Measurements from ENCODE around the gene VSTM2A. TPM values are rescaled to one million over a fixed set of nuclear protein-coding genes. Genes with fewer than 3 reads are reported as not detected.

Gene VSTM2A
- total and polyA plus RNA-seq, 2 experiments from 2014 or later, result 0.28 TPM; not detected in 1

- H3K4me1 ChIP-seq (ENCODE audit: low read depth), result peaks cover 3% of the 10 kb centered on the region
- DNase-seq (ENCODE audit: low read depth in 1 of 2, low spot score in 1 of 2), result no peak
- H3K9me3 ChIP-seq (ENCODE audit: low read depth), result no peaks in the 10 kb centered on the region
- H3K27me3 ChIP-seq, result peaks cover 85% of the 10 kb centered on the region
- TF ChIP-seq CTCF (IDR thresholded peaks at IDR 0.05; ENCODE audit: low read depth, low read length), result no peak
- H3K27ac ChIP-seq, result no peak overlapping the region
- H3K4me3 ChIP-seq, result no peak overlapping the region
- H3K36me3 ChIP-seq, result no peaks in the 10 kb centered on the region
These were observed 2.5 kb downstream of the VSTM2A start for GRCh38 chr7:54544527-54545240.

- Histone ChIP-seq H3K4me3 (no peak overlapping the region), H3K36me3 (no peaks in the 10 kb centered on the region), H3K9me3 (ENCODE audit: low read depth) (no peaks in the 10 kb centered on the region), H3K27ac (no peak overlapping the region), H3K4me1 (ENCODE audit: low read depth) (peaks cover 3% of the 10 kb centered on the region), H3K27me3 (peaks cover 80% of the 10 kb centered on the region)
- no peak for DNase-seq (ENCODE audit: low read depth in 1 of 2, low spot score in 1 of 2)
- no peak for TF ChIP-seq CTCF (IDR thresholded peaks at IDR 0.05; ENCODE audit: low read depth, low read length)
These were observed 3.0 kb downstream of the VSTM2A start for GRCh38 chr7:54545241-54545563.

GRCh38 chr7:54546081-54546985 lies 4.2 kb downstream of the VSTM2A start:
- DNase-seq (ENCODE audit: low read depth in 1 of 2, low spot score in 1 of 2), result peak in 1 of 2 donors; percentile 66
- Histone ChIP-seq H3K4me3 (peak overlapping the region; percentile 30), H3K27me3 (peaks cover 68% of the 10 kb centered on the region)

GRCh38 chr7:54546986-54547314 lies 4.8 kb downstream of the VSTM2A start:
- no peaks in the 10 kb centered on the region for H3K9me3 ChIP-seq (ENCODE audit: low read depth)
- peak overlapping the region; percentile 30 for H3K4me3 ChIP-seq
- H3K27me3 ChIP-seq, result peaks cover 62% of the 10 kb centered on the region
- H3K27ac ChIP-seq, result no peak overlapping the region
- peaks cover 3% of the 10 kb centered on the region for H3K4me1 ChIP-seq (ENCODE audit: low read depth)
- no peaks in the 10 kb centered on the region for H3K36me3 ChIP-seq
- no peak for DNase-seq (ENCODE audit: low read depth in 1 of 2, low spot score in 1 of 2)
- TF ChIP-seq CTCF (IDR thresholded peaks at IDR 0.05; ENCODE audit: low read depth, low read length), result no peak

More at GRCh38 chr7:54546081-54546985, 4.2 kb downstream of the VSTM2A start:
- H3K27ac ChIP-seq, result no peak overlapping the region
- no peaks in the 10 kb centered on the region for H3K36me3 ChIP-seq
- no peaks in the 10 kb centered on the region for H3K9me3 ChIP-seq (ENCODE audit: low read depth)
- H3K4me1 ChIP-seq (ENCODE audit: low read depth), result peaks cover 3% of the 10 kb centered on the region
- TF ChIP-seq CTCF (IDR thresholded peaks at IDR 0.05; ENCODE audit: low read depth, low read length), result no peak

GRCh38 chr7:54550471-54550870 lies 8.3 kb downstream of the VSTM2A start:
- Histone ChIP-seq H3K27ac (no peak overlapping the region), H3K27me3 (peaks cover 30% of the 10 kb centered on the region), H3K4me1 (ENCODE audit: low read depth) (peaks cover 3% of the 10 kb centered on the region), H3K36me3 (no peaks in the 10 kb centered on the region), H3K9me3 (ENCODE audit: low read depth) (no peaks in the 10 kb centered on the region), H3K4me3 (no peak overlapping the region)
- no peak for DNase-seq (ENCODE audit: low read depth in 1 of 2, low spot score in 1 of 2)
- no peak for TF ChIP-seq CTCF (IDR thresholded peaks at IDR 0.05; ENCODE audit: low read depth, low read length)
